Amygdala (tissue), 56 donors: ENCODE results near the gene PDE4D.

Source experiments
- DNase-seq, 56 donors: peaks; one replicate each; lab custom pipeline; 2025; lab: John Stamatoyannopoulos, UW

The PDE4D gene

GRCh38 chr5:59354811-59355210, 538.7 kb downstream of the PDE4D start:
- no peak for DNase-seq

GRCh38 chr5:59354274-59354673, 539.3 kb downstream of the PDE4D start:
- no peak for DNase-seq

DNA sequence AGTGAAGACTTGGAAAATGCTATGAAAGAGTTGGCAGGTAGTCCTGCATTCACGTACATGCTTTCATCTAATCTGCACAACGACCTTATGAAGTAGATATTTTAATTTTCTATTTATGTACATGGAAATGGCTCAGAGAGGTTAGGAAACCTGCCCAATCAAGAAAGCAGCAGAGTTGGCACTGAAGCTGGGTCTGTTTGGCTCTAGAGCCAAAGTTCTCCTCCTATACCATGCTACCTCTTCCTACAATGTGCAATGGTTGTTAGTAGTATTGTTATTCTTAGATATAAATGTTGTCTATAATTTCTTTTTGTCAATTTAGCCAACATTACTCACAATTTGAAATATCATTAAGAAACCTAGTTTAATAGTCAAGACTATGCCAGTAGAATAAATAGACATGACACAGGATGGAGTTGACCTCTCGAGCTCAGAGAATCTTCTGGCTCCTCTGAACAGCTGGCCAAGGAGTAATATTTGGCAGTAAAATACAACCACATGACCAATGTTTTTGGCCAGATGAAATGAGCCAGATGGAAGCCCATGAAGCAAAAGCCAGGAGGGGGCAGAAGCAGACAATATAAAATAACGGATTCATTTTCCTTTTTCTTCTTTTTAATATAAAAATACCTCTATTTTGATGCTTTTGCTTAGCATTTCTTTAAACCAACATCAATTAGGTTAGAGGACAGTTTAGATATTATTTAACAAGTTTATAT, 542.3 kb downstream of the PDE4D start:
- DNase-seq: peak in 10 of 56 donors; percentile 1 to 49 (median 15)

- no peak for DNase-seq
Observed at GRCh38 chr5:59348189-59348588, 545.3 kb downstream of the PDE4D start.

- DNase-seq: no peak
Observed at GRCh38 chr5:59346982-59347381, 546.5 kb downstream of the PDE4D start.

DNA sequence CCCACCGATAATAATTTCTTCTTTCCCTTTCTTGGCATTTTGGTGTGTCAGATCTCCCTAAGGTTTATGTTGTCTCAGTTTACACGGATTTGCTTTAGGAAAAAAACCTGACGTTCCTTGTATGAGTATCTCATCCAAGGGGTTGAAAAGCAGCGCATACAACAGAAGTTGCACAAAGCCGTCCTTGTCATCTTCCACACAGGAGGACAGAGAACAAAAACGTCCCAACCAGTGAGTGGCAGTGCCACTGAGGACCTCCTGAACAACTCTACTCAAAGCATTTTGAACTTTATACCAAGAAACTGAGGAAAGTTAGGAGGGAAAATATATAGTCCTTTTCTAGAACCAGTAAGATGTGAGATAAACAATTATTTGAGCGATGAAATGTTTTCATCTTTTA, 547.0 kb downstream of the PDE4D start:
- peak in 14 of 56 donors; percentile 7 to 33 (median 19) for DNase-seq

DNA sequence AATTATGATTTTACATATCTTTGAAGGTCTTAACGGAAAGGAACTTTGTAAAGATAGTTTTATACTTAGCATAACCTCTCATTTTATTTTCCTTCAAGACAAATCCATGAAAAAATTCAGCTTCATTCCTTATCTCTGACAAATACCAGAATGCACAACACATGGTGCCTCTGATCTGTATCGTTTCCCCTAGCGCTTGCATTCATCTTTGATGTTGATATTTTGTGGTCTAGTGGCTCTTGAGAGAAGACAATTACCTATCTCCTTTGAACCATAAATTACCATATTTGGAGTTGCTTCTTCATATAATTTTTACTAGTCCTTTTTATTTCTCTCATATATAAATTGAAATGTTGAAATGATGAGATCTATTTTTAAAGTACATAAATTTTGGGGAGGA, 551.3 kb downstream of the PDE4D start:
- no peak for DNase-seq

GRCh38 chr5:59341760-59342159, 551.8 kb downstream of the PDE4D start:
- no peak for DNase-seq

- DNase-seq: no peak
Observed at GRCh38 chr5:59341155-59341554, 552.4 kb downstream of the PDE4D start.

DNA sequence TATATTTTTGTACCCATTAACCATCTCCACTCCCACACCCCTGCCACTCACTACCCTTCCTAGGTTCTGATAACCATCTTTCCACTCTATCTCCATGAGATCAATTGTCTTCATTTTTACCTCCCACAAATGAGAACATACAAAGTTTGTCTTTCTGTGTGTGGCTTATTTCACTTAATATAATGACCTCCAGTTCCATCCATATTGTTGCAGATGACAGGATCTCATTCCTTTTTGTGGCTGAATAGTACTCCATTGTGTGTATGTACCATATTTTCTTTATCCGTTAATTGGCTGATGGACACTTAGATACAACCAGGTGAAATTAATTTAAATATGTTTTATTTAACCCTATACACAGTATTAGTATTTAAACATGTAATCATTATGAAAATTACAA, 552.9 kb downstream of the PDE4D start:
- DNase-seq: no peak

- no peak for DNase-seq
Observed at GRCh38 chr5:59337240-59337639, 556.3 kb downstream of the PDE4D start.

DNA sequence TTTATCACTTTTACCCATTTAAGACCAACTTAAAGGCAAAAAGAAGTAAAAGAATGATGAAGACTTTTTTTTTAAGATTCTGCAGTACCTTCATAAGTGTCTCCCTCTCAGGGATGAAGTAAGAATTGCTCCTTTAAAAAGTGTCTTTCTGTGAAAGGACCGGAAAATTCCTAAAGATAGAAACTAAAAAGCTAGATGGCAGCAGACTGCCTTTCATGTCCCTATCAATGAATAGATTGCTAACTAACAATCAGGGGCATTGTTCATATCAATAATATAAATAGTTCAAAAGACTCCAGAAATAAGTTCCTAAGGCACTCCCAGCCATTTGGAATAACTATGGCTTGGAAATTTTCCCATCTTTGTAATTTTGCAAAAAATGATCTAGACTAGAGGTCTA, 558.0 kb downstream of the PDE4D start:
- peak in 1 of 56 donors; percentile 23 for DNase-seq

- no peak for DNase-seq
Observed at GRCh38 chr5:59333416-59333815, 560.1 kb downstream of the PDE4D start.

GRCh38 chr5:59332236-59332973, 561.1 kb downstream of the PDE4D start:
- DNase-seq: no peak

DNA sequence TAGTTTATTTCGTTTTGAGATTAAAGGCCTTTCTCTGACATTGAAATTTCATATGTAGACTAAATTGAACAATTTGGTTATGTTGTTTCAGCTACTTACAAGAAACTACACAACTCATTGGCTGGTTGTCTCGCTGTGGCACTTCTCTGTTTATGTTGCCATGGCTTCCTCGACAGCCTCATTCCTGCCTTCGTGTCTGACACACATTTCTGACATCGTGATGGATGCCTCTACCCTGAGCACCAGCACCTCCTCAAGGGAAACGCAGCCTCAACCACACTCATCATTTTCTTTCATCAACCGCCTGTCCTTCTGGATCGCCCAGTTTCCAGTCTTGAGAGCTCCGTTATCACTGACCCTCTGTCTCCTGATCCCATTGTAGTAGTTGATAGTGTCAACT, 562.8 kb downstream of the PDE4D start:
- DNase-seq: no peak

- peak in 17 of 56 donors; percentile 1 to 56 (median 11) for DNase-seq
Observed at GRCh38 chr5:59328709-59329296, 564.7 kb downstream of the PDE4D start.

GRCh38 chr5:59327191-59327980, 566.1 kb downstream of the PDE4D start:
- no peak for DNase-seq

DNA sequence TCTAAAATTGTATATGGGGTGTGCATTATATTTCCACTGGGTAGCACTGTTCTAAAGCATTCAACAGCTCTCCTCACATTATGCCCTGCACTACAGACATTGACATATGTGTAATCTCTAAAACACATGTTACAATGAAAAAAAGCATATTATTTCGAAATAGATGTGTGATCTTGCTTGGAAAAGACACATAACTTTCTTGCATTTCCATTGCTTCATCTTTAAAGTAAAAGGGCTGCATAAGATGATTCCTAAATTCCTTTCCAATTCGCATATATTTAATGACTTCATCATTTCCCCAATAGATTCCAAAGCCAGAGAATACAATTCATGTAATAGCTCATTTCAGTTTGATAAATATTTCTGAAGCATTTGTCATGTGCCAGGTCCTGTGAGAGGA, 566.9 kb downstream of the PDE4D start:
- DNase-seq: no peak

- DNase-seq: no peak
Observed at GRCh38 chr5:59325070-59325469, 568.5 kb downstream of the PDE4D start.

DNA sequence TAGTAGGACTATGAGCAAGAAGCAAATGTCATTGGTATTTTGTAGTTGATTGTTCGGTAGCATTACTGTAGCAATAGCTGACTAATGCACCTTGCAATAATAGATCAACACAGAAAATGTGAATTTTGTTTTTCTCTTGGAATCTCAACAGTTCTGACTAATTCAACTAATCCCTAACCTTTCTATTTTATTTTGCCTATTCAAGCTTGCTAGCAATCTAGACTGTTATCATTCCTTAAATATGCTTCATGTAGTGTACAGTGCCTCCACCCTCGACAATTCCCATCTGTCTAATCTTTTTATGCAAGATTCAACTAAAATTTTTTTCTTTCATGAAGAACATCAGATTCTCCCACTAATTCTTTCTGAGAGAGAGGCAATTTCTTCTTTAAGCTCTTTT, 570.6 kb downstream of the PDE4D start:
- DNase-seq: no peak

DNA sequence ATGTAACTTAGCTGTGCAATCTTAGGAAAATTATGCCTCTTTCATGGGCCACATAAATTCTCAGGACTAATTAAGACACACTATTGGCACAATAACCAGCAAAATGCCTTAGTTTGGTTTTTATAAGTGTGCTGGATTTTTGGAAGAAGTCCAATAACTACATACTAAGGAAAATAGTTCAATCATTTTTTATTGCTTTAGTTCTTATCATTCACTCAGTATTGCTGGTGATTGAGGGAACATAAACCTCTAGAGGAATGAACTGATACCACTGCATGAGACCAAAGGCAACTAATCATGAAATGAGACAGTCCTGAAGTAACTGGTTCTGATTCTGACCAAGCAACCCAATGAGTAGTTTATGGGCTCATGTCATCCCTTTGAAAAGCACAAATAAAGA, 571.5 kb downstream of the PDE4D start:
- no peak for DNase-seq
